GM19035 (cell line): ENCODE data around the gene HYCC1.

ENCODE experiments used
- ATAC-seq: cut with Tn5 transposase; IDR thresholded peaks from one replicate; pipeline ENCODE4 v1.9.1; 2021; ENCODE audit not compliant: unreplicated experiment

HYCC1 gene

GRCh38 chr7:23017309-23017708 lies 3.4 kb upstream of the HYCC1 start:
- ATAC-seq: no peak

GRCh38 chr7:23016345-23017253 lies 2.7 kb upstream of the HYCC1 start:
- no peak for ATAC-seq

- no peak for ATAC-seq
Observed at GRCh38 chr7:23014681-23015080, 751 bp upstream of the HYCC1 start.

GRCh38 chr7:23012908-23013714 lies 819 bp downstream of the HYCC1 start:
- peak; percentile 19 for ATAC-seq

- no peak for ATAC-seq
Observed at GRCh38 chr7:23012186-23012585, 1.7 kb downstream of the HYCC1 start.

- ATAC-seq: no peak
Observed at GRCh38 chr7:23011222-23011924, 2.6 kb downstream of the HYCC1 start.

GRCh38 chr7:23009303-23009702 lies 4.6 kb downstream of the HYCC1 start:
- ATAC-seq: no peak

- ATAC-seq: no peak
Observed at GRCh38 chr7:23004247-23004520, 9.7 kb downstream of the HYCC1 start.

GRCh38 chr7:23003505-23004246 lies 10.3 kb downstream of the HYCC1 start:
- no peak for ATAC-seq

GRCh38 chr7:23002698-23003097 lies 11.2 kb downstream of the HYCC1 start:
- no peak for ATAC-seq

GRCh38 chr7:23001610-23002009 lies 12.3 kb downstream of the HYCC1 start:
- ATAC-seq: peak; percentile 57

- no peak for ATAC-seq
Observed at GRCh38 chr7:23000597-23001360, 13.2 kb downstream of the HYCC1 start.

- ATAC-seq: no peak
Observed at GRCh38 chr7:22998519-22998896, 15.4 kb downstream of the HYCC1 start.

GRCh38 chr7:22997871-22998518 lies 15.9 kb downstream of the HYCC1 start:
- ATAC-seq: no peak

GRCh38 chr7:22996470-22996869 lies 17.5 kb downstream of the HYCC1 start:
- no peak for ATAC-seq

GRCh38 chr7:22995011-22995410 lies 18.9 kb downstream of the HYCC1 start:
- ATAC-seq: no peak

- ATAC-seq: peak; percentile 78
Observed at GRCh38 chr7:22992874-22993840, 20.8 kb downstream of the HYCC1 start.

- ATAC-seq: no peak
Observed at GRCh38 chr7:22990588-22990949, 23.4 kb downstream of the HYCC1 start.
